ENCODE measurements around the gene ASCL5. TPM values are rescaled to one million over a fixed set of nuclear protein-coding genes. Genes with fewer than 3 reads are reported as not detected.

The ASCL5 gene
- total and polyA plus RNA-seq, 9 of the 15 experiments (the other 6 are each of a cell fraction or from before 2014, with no cell fraction given), result 0.09 TPM; not detected in 8

Other genes with a start within 250 kb of the ASCL5 start
- not detected in 2 replicates for gene INAVA, start 232.3 kb downstream of the ASCL5 start, total RNA-seq (2014; rRNA removed)
- not detected in 2 replicates for gene INAVA, start 232.3 kb downstream of the ASCL5 start, total RNA-seq (2014; rRNA removed; fragmentation: Illumina TruSeq; extraction: Trizol)
- not detected in 2 replicates for gene INAVA, start 232.3 kb downstream of the ASCL5 start, total RNA-seq (2015; rRNA removed; fragmentation: Illumina TruSeq; extraction: Trizol)
- gene INAVA, start 232.3 kb downstream of the ASCL5 start, total RNA-seq (2021), result 0.09 TPM in 1 of 2 replicates, not detected in the other
- not detected in 2 replicates for gene INAVA, start 232.3 kb downstream of the ASCL5 start, polyA plus RNA-seq (2011; rRNA removed)
- gene INAVA, start 232.3 kb downstream of the ASCL5 start, polyA plus RNA-seq (2014; fragmentation: Illumina TruSeq; extraction: Trizol), result not detected in 2 replicates
- not detected for gene INAVA, start 232.3 kb downstream of the ASCL5 start, polyA plus RNA-seq (2014; fragmentation: Nextera tagmentation; extraction: Ambion mirVana)
- not detected in 2 replicates for gene INAVA, start 232.3 kb downstream of the ASCL5 start, polyA plus RNA-seq (2014; rRNA removed)
- gene KIF21B, start 103.5 kb downstream of the ASCL5 start, total RNA-seq (2014; rRNA removed), result 5.9 and 8.4 TPM in 2 replicates
- gene KIF21B, start 103.5 kb downstream of the ASCL5 start, total RNA-seq (2014; rRNA removed; fragmentation: Illumina TruSeq; extraction: Trizol), result 2.8 and 3.3 TPM in 2 replicates
- gene KIF21B, start 103.5 kb downstream of the ASCL5 start, total RNA-seq (2015; rRNA removed; fragmentation: Illumina TruSeq; extraction: Trizol), result 3.1 and 3.3 TPM in 2 replicates
- 11.5 and 13.4 TPM in 2 replicates for gene KIF21B, start 103.5 kb downstream of the ASCL5 start, total RNA-seq (2021)
- 7.8 and 15.2 TPM in 2 replicates for gene KIF21B, start 103.5 kb downstream of the ASCL5 start, polyA plus RNA-seq (2011; rRNA removed)
- gene KIF21B, start 103.5 kb downstream of the ASCL5 start, polyA plus RNA-seq (2014; fragmentation: Illumina TruSeq; extraction: Trizol), result 7.3 and 9.6 TPM in 2 replicates
- under 1 TPM; 0.46 to 0.48 TPM for gene KIF21B, start 103.5 kb downstream of the ASCL5 start, polyA plus RNA-seq (2014; fragmentation: Nextera tagmentation; extraction: Ambion mirVana)
- 6.3 and 7.5 TPM in 2 replicates for gene KIF21B, start 103.5 kb downstream of the ASCL5 start, polyA plus RNA-seq (2014; rRNA removed)
- not detected in 2 replicates for gene CACNA1S, start 14.8 kb downstream of the ASCL5 start, total RNA-seq (2014; rRNA removed)
- not detected in 2 replicates for gene CACNA1S, start 14.8 kb downstream of the ASCL5 start, total RNA-seq (2014; rRNA removed; fragmentation: Illumina TruSeq; extraction: Trizol)
- not detected in 2 replicates for gene CACNA1S, start 14.8 kb downstream of the ASCL5 start, total RNA-seq (2015; rRNA removed; fragmentation: Illumina TruSeq; extraction: Trizol)
- not detected in 2 replicates for gene CACNA1S, start 14.8 kb downstream of the ASCL5 start, total RNA-seq (2021)
- not detected in 2 replicates for gene CACNA1S, start 14.8 kb downstream of the ASCL5 start, polyA plus RNA-seq (2011; rRNA removed)
- not detected in 2 replicates for gene CACNA1S, start 14.8 kb downstream of the ASCL5 start, polyA plus RNA-seq (2014; fragmentation: Illumina TruSeq; extraction: Trizol)
- not detected for gene CACNA1S, start 14.8 kb downstream of the ASCL5 start, polyA plus RNA-seq (2014; fragmentation: Nextera tagmentation; extraction: Ambion mirVana)
- gene CACNA1S, start 14.8 kb downstream of the ASCL5 start, polyA plus RNA-seq (2014; rRNA removed), result not detected in 2 replicates
- gene TMEM9, start 27.3 kb upstream of the ASCL5 start, total RNA-seq (2014; rRNA removed), result 79.3 and 118 TPM in 2 replicates
- gene TMEM9, start 27.3 kb upstream of the ASCL5 start, total RNA-seq (2014; rRNA removed; fragmentation: Illumina TruSeq; extraction: Trizol), result 25.4 and 30.4 TPM in 2 replicates
- gene TMEM9, start 27.3 kb upstream of the ASCL5 start, total RNA-seq (2015; rRNA removed; fragmentation: Illumina TruSeq; extraction: Trizol), result 30.6 and 31.5 TPM in 2 replicates
- gene TMEM9, start 27.3 kb upstream of the ASCL5 start, total RNA-seq (2021), result 72.4 and 80.7 TPM in 2 replicates
- 107 and 195 TPM in 2 replicates for gene TMEM9, start 27.3 kb upstream of the ASCL5 start, polyA plus RNA-seq (2011; rRNA removed)
- 38.7 and 52.1 TPM in 2 replicates for gene TMEM9, start 27.3 kb upstream of the ASCL5 start, polyA plus RNA-seq (2014; fragmentation: Illumina TruSeq; extraction: Trizol)
- gene TMEM9, start 27.3 kb upstream of the ASCL5 start, polyA plus RNA-seq (2014; fragmentation: Nextera tagmentation; extraction: Ambion mirVana), result 10 to 100 TPM; 42.4 to 86.2 TPM
- gene TMEM9, start 27.3 kb upstream of the ASCL5 start, polyA plus RNA-seq (2014; rRNA removed), result 67.6 and 90.2 TPM in 2 replicates
- not detected in 2 replicates for gene IGFN1, start 63.6 kb upstream of the ASCL5 start, total RNA-seq (2014; rRNA removed)
- gene IGFN1, start 63.6 kb upstream of the ASCL5 start, total RNA-seq (2014; rRNA removed; fragmentation: Illumina TruSeq; extraction: Trizol), result not detected in 2 replicates
- gene IGFN1, start 63.6 kb upstream of the ASCL5 start, total RNA-seq (2015; rRNA removed; fragmentation: Illumina TruSeq; extraction: Trizol), result not detected in 2 replicates
- gene IGFN1, start 63.6 kb upstream of the ASCL5 start, total RNA-seq (2021), result not detected in 2 replicates
- not detected in 2 replicates for gene IGFN1, start 63.6 kb upstream of the ASCL5 start, polyA plus RNA-seq (2011; rRNA removed)
- gene IGFN1, start 63.6 kb upstream of the ASCL5 start, polyA plus RNA-seq (2014; fragmentation: Illumina TruSeq; extraction: Trizol), result not detected in 2 replicates
- not detected for gene IGFN1, start 63.6 kb upstream of the ASCL5 start, polyA plus RNA-seq (2014; fragmentation: Nextera tagmentation; extraction: Ambion mirVana)
- 0.04 TPM in 1 of 2 replicates, not detected in the other for gene IGFN1, start 63.6 kb upstream of the ASCL5 start, polyA plus RNA-seq (2014; rRNA removed)
- gene PKP1, start 156.3 kb upstream of the ASCL5 start, total RNA-seq (2014; rRNA removed), result not detected in 2 replicates
- not detected in 2 replicates for gene PKP1, start 156.3 kb upstream of the ASCL5 start, total RNA-seq (2014; rRNA removed; fragmentation: Illumina TruSeq; extraction: Trizol)
- not detected in 2 replicates for gene PKP1, start 156.3 kb upstream of the ASCL5 start, total RNA-seq (2015; rRNA removed; fragmentation: Illumina TruSeq; extraction: Trizol)
- not detected in 2 replicates for gene PKP1, start 156.3 kb upstream of the ASCL5 start, total RNA-seq (2021)
- not detected in 2 replicates for gene PKP1, start 156.3 kb upstream of the ASCL5 start, polyA plus RNA-seq (2011; rRNA removed)
- not detected in 2 replicates for gene PKP1, start 156.3 kb upstream of the ASCL5 start, polyA plus RNA-seq (2014; fragmentation: Illumina TruSeq; extraction: Trizol)
- gene PKP1, start 156.3 kb upstream of the ASCL5 start, polyA plus RNA-seq (2014; fragmentation: Nextera tagmentation; extraction: Ambion mirVana), result not detected
- not detected in 2 replicates for gene PKP1, start 156.3 kb upstream of the ASCL5 start, polyA plus RNA-seq (2014; rRNA removed)

Data from K562 (cell line).